Sigmoid colon (tissue), 7 donors: ENCODE results near the gene TRIP12. TPM values are rescaled to one million over a fixed set of nuclear protein-coding genes. Genes with fewer than 3 reads are reported as not detected.
"Not testable (repeated sequence)": the region's sequence is repeated elsewhere in the genome, so short reads cannot be mapped to it uniquely, and the experiment has no call there.

Experiments
- DNase-seq: peaks from one replicate; pipeline ENCODE4 v3.0.0-alpha.2; 2019
- H3K27ac ChIP-seq, 4 donors: fragments of 200-600 bp; sonication (generic); one replicate each; pipeline ENCODE4 v1.5.1; 2016 to 2019; ENCODE audit warnings: mild to moderate bottlenecking in 1 of 4
- H3K27me3 ChIP-seq, 3 donors: fragments of 200-600 bp; sonication (generic); one replicate each; pipeline ENCODE4 v1.5.1; 2019; ENCODE audit warnings: mild to moderate bottlenecking in 1 of 3
- H3K36me3 ChIP-seq, 4 donors: fragments of 200-600 bp; sonication (generic); one replicate each; pipeline ENCODE4 v1.5.1; 2016 to 2019
- H3K4me1 ChIP-seq, 4 donors: fragments of 200-600 bp; sonication (generic); one replicate each; pipeline ENCODE4 v1.5.1; 2017 to 2019
- H3K4me3 ChIP-seq, 4 donors: fragments of 200-600 bp; sonication (generic); one replicate each; pipeline ENCODE4 v1.5.1; 2017 to 2019; ENCODE audit warnings: mild to moderate bottlenecking in 2 of 4, moderate library complexity in 1 of 4
- H3K9me3 ChIP-seq, 4 donors: fragments of 200-600 bp in 3 of 4; sonication (generic) in 3 of 4; one replicate each; pipeline versions ENCODE4 v1.5.1 to v1.6.1; 2013 to 2019
- CTCF ChIP-seq, 4 experiments: fragments of 450-650 bp in 3 of 4; fragments of 200-600 bp in 1 of 4; IDR thresholded peaks; one replicate each; pipeline ENCODE4 v1.5.1; 2016 to 2019; ENCODE audit warnings: antibody characterized with exemption in 4 of 4, mild to moderate bottlenecking in 3 of 4, moderate library complexity in 2 of 4
- EP300 ChIP-seq, 4 donors: sonication (generic); formaldehyde crosslinking; IDR thresholded peaks; one replicate each; pipeline ENCODE4 v1.6.1; 2017; ENCODE audit warnings: antibody characterized with exemption in 4 of 4
- POLR2A ChIP-seq, 2 donors: fragments of 450-650 bp; IDR thresholded peaks; one replicate each; pipeline ENCODE4 v1.6.1; 2016; ENCODE audit warnings: antibody characterized with exemption in 2 of 2, mild to moderate bottlenecking in 2 of 2, moderate library complexity in 2 of 2
- POLR2AphosphoS5 ChIP-seq, 4 donors: sonication (generic); formaldehyde crosslinking; IDR thresholded peaks; one replicate each; pipeline ENCODE4 v1.6.1; 2017; ENCODE audit warnings: antibody characterized with exemption in 4 of 4
- WGBS, 2 donors: extraction: QIAGEN DNeasy Blood & Tissue Kit; methylation state at CpG; one replicate each; pipeline ENCODE4 v1.1.7; 2013; 5-methylcytosine and 5-hydroxymethylcytosine counted together
- intact Hi-C: fragments of 100-400 bp; cut with DNase I; formaldehyde crosslinking; loops from one replicate; pipeline ENCODE4 v1.15.1; 2023
- polyA plus RNA-seq, 3 donors: library from polyadenylated mRNA; stranded (reverse); fragments of 200-250 nt; gene quantifications; one replicate each; pipeline ENCODE4 v1.2.3, GENCODE V29; 2013
- total RNA-seq, 4 donors: library from RNA; depleted of rRNA; stranded (reverse); fragments of >200 nt; gene quantifications; one replicate each; pipeline ENCODE4 v1.1.0, GENCODE V29; 2016
- donor health status: healthy with polysubstance abuse.
- donor health status: Bipolar disorder and iron deficiency.
- donor health status: healthy.

The TRIP12 gene
- total RNA-seq (100 to 1,000 TPM; 144 to 168 (median 159) TPM), polyA plus RNA-seq (10 to 100 TPM; 20.4 to 49.5 (median 23.8) TPM)

- peak in 1 of 2 donors; percentile 29 for TF ChIP-seq POLR2A (IDR thresholded peaks at IDR 0.05)
- TF ChIP-seq POLR2AphosphoS5 (IDR thresholded peaks at IDR 0.05): peak in 3 of 4 donors; percentile 53 to 77 (median 66)
- peak in 1 of 4 donors; percentile 23 for TF ChIP-seq EP300 (IDR thresholded peaks at IDR 0.05)
- TF ChIP-seq CTCF (IDR thresholded peaks at IDR 0.05): no peak
- intact Hi-C loops: loop anchor here (10.0 kb wide), 2 partner anchors 117 to 493 kb away; partner anchors contain the start of gene SP100
- 1% methylated on average over 49 of the region's 49 CpGs for WGBS, 2 donors
These were observed at the start of gene TRIP12 for GRCh38 chr2:229921892-229922448. TSS of gene TRIP12 (minus strand) at chr2:229922009. CDS start at chr2:229880079, 41,930 bp downstream.

DNA sequence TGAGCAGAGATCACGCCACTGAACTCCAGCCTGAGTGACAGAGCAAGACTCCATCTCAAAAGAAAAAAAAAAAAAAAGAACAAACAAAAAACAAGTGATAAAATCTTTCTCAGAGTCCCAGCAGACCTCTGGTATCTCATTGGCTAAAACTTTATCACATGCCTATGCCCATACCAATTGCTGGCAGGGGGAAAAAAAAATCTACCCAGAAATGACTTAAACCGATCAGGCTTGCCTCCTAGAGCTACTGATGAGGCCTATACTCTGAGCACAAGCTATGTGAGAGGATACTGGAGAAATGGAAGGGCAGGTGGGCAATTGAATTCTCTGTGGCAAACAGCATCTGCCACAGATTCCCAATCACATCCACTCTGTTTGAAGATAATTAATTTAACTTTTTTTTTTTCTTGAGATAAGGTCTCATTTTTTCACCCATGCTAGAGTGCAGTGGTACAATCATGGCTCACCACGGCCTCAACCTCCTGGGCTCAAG is 49.5 kb upstream of the TRIP12 start:
- WGBS, 2 donors: 80 to 98% methylated on average over 3 of the region's 3 CpGs
- intact Hi-C loops: no loop called here
- Histone ChIP-seq H3K4me3 (no peak overlapping the region), H3K27me3 (no peaks in the 10 kb centered on the region), H3K4me1 (peaks cover 0 to 20% (median 10%) of the 10 kb centered on the region in 4 donors), H3K36me3 (no peaks in the 10 kb centered on the region), H3K27ac (no peak overlapping the region), H3K9me3 (no peaks in the 10 kb centered on the region)
- no peak for DNase-seq
- no peak for TF ChIP-seq CTCF (IDR thresholded peaks at IDR 0.05)
- no peak for TF ChIP-seq POLR2A (IDR thresholded peaks at IDR 0.05)
- no peak for TF ChIP-seq EP300 (IDR thresholded peaks at IDR 0.05)
- no peak for TF ChIP-seq POLR2AphosphoS5 (IDR thresholded peaks at IDR 0.05)

More at GRCh38 chr2:229921892-229922448, at the start of gene TRIP12:
- Histone ChIP-seq H3K27ac (peak within 1 kb of the TSS; percentile 99 to 100 (median 100)), H3K27me3 (no peaks in the 10 kb centered on the region), H3K9me3 (no peaks in the 10 kb centered on the region), H3K36me3 (peaks cover 0 to 6% (median 0%) of the 10 kb centered on the region in 4 donors), H3K4me3 (peak within 1 kb of the TSS; percentile 85 to 95 (median 92)), H3K4me1 (peaks cover 0 to 34% (median 30%) of the 10 kb centered on the region in 4 donors)
- DNase-seq: peak; percentile 97

DNA sequence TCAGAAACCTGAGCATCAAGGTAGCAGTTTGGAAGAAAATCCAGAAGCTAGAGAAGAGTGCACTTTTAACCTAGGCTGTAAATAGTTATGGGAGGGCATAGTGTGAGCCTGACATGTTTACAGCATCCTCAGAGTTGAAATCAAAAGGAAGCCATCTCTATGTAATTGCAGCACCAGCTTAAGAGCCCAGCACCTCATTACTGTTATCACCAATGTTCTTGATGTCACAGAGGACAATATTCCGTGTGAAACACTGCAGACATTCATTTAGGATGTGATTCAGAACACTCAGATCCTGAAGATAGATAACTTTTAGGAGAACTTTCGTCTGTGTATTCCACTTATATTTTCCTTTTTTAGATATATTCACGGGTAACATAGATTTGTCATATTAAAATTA is 48.6 kb upstream of the TRIP12 start:
- no peak for TF ChIP-seq POLR2AphosphoS5 (IDR thresholded peaks at IDR 0.05)
- TF ChIP-seq CTCF (IDR thresholded peaks at IDR 0.05): no peak
- TF ChIP-seq POLR2A (IDR thresholded peaks at IDR 0.05): no peak
- TF ChIP-seq EP300 (IDR thresholded peaks at IDR 0.05): no peak
- H3K4me3 ChIP-seq: no peak overlapping the region
- WGBS, 2 donors: 86 to 87% methylated on average over 3 of the region's 3 CpGs
- H3K27me3 ChIP-seq: no peaks in the 10 kb centered on the region
- intact Hi-C loops: no loop called here
- DNase-seq: no peak
- H3K9me3 ChIP-seq: no peaks in the 10 kb centered on the region
- H3K27ac ChIP-seq: no peak overlapping the region
- H3K4me1 ChIP-seq: peaks cover 0 to 20% (median 10%) of the 10 kb centered on the region in 4 donors
- H3K36me3 ChIP-seq: no peaks in the 10 kb centered on the region

GRCh38 chr2:229969921-229970320 is 48.1 kb upstream of the TRIP12 start:
- TF ChIP-seq CTCF (IDR thresholded peaks at IDR 0.05) (no peak), POLR2A (IDR thresholded peaks at IDR 0.05) (no peak), EP300 (IDR thresholded peaks at IDR 0.05) (no peak), POLR2AphosphoS5 (IDR thresholded peaks at IDR 0.05) (no peak)
- intact Hi-C loops: no loop called here

GRCh38 chr2:229963596-229963995 is 41.8 kb upstream of the TRIP12 start:
- intact Hi-C loops, H3K27me3 ChIP-seq: not testable (repeated sequence)
- 96% methylated on average over 9 of the region's 9 CpGs for WGBS, 2 donors

More at GRCh38 chr2:229969921-229970320, 48.1 kb upstream of the TRIP12 start:
- no peak for DNase-seq
- no peaks in the 10 kb centered on the region for H3K27me3 ChIP-seq
- H3K9me3 ChIP-seq: no peaks in the 10 kb centered on the region
- peaks cover 0 to 16% (median 10%) of the 10 kb centered on the region in 4 donors for H3K4me1 ChIP-seq
- H3K27ac ChIP-seq: no peak overlapping the region
- 78 to 86% methylated on average over 3 of the region's 3 CpGs for WGBS, 2 donors
- no peaks in the 10 kb centered on the region for H3K36me3 ChIP-seq
- H3K4me3 ChIP-seq: no peak overlapping the region

More at GRCh38 chr2:229963596-229963995, 41.8 kb upstream of the TRIP12 start:
- H3K27ac ChIP-seq, H3K4me3 ChIP-seq, H3K36me3 ChIP-seq, H3K4me1 ChIP-seq, H3K9me3 ChIP-seq, DNase-seq: not testable (repeated sequence)
